H1 (cell line): ENCODE results near the gene TRPC4. TPM values are rescaled to one million over a fixed set of nuclear protein-coding genes. Genes with fewer than 3 reads are reported as not detected.

Source experiments
- CTCF ChIA-PET: fragments of 300-600 bp; sonication (Branson Sonifier 250); formaldehyde crosslinking; loops from one replicate; lab custom pipeline; 2021; ENCODE audit not compliant: partially characterized antibody; lab: Charles Lee
- POLR2A ChIA-PET: fragments of 300-600 bp; sonication (Branson Sonifier 250); formaldehyde crosslinking; loops from one replicate; lab custom pipeline; 2021; ENCODE audit warnings: inconsistent platforms; ENCODE audit not compliant: partially characterized antibody; lab: Charles Lee
- DNase-seq, 2 experiments: peaks; one replicate each; pipeline versions ENCODE4 v3.0.0 to v3.0.0-alpha.2; 2010 to 2022; ENCODE audit warnings: low spot score in 2 of 2, low read depth in 1 of 2, mixed read lengths in 1 of 2
- FAIRE-seq: peaks from 2 replicates; lab custom pipeline; 2011; peaks lifted over from hg19 to GRCh38; lab: Jason Lieb, UNC
- H2AFZ ChIP-seq: 2 replicates; pipeline ENCODE4 v1.8.1; 2012; ENCODE audit warnings: low read length, inconsistent platforms
- H2AK5ac ChIP-seq: 2 replicates; pipeline ENCODE4 v1.6.1; 2013; ENCODE audit warnings: low read depth, low read length
- H2BK120ac ChIP-seq: replicated peaks from 2 replicates; pipeline ENCODE3; 2013; ENCODE audit warnings: low read depth, low read length, inconsistent platforms
- H2BK12ac ChIP-seq: 2 replicates; pipeline ENCODE4 v1.6.1; 2013; ENCODE audit warnings: low read depth, low read length
- H2BK15ac ChIP-seq: 2 replicates; pipeline ENCODE4 v1.6.1; 2013; ENCODE audit warnings: low read length
- H2BK20ac ChIP-seq: 2 replicates; pipeline ENCODE4 v1.6.1; 2013; ENCODE audit warnings: low read length
- H2BK5ac ChIP-seq: 2 replicates; pipeline ENCODE4 v1.6.1; 2013; ENCODE audit warnings: low read depth, low read length
- H3K14ac ChIP-seq: 2 replicates; pipeline ENCODE4 v1.6.1; 2013; ENCODE audit warnings: inconsistent platforms; ENCODE audit not compliant: insufficient read length
- H3K18ac ChIP-seq: 2 replicates; pipeline ENCODE4 v1.6.1; 2013; ENCODE audit warnings: low read length; ENCODE audit errors: extremely low read depth
- H3K23ac ChIP-seq: 2 replicates; pipeline ENCODE4 v1.6.1; 2013; ENCODE audit warnings: inconsistent platforms; ENCODE audit not compliant: insufficient read length
- H3K23me2 ChIP-seq: 2 replicates; pipeline ENCODE4 v1.6.1; 2013; ENCODE audit warnings: low read depth, low read length
- H3K27ac ChIP-seq: 2 replicates; pipeline ENCODE4 v1.6.1; 2011; ENCODE audit warnings: low read depth, low read length, inconsistent platforms
- H3K27me3 ChIP-seq, 4 experiments: replicated peaks in 1 of 4; 1 replicate in 1 of 4; 2 replicates in 3 of 4; pipeline versions ENCODE4 v1.6.1 to v1.8.1; 2011 to 2013; ENCODE audit warnings: low read length in 3 of 4, mild to moderate bottlenecking in 3 of 4, inconsistent platforms in 2 of 4, mixed read lengths in 2 of 4, moderate library complexity in 1 of 4; ENCODE audit not compliant: control insufficient read depth in 3 of 4, insufficient read depth in 3 of 4; ENCODE audit errors: extremely low read depth in 1 of 4
- H3K36me3 ChIP-seq, 4 experiments: 2 replicates each; pipeline versions ENCODE4 v1.6.1 to v1.8.1; 2011 to 2013; ENCODE audit warnings: mild to moderate bottlenecking in 4 of 4, low read length in 3 of 4, moderate library complexity in 2 of 4, control low read depth in 1 of 4, inconsistent platforms in 1 of 4; ENCODE audit not compliant: insufficient read depth in 4 of 4, control insufficient read depth in 2 of 4
- H3K4ac ChIP-seq: replicated peaks from 2 replicates; pipeline ENCODE3; 2013; ENCODE audit warnings: low read length, low read depth, mixed read lengths, inconsistent platforms; ENCODE audit not compliant: insufficient read length
- H3K4me1 ChIP-seq, 4 experiments: replicated peaks in 1 of 4; 1 replicate in 1 of 4; 2 replicates in 3 of 4; pipeline versions ENCODE4 v1.6.1 to v1.8.1; 2011 to 2013; ENCODE audit warnings: low read length in 3 of 4, inconsistent platforms in 2 of 4, mixed read lengths in 1 of 4; ENCODE audit not compliant: insufficient read depth in 4 of 4, control insufficient read depth in 3 of 4
- H3K4me2 ChIP-seq, 2 experiments: 2 replicates each; pipeline versions ENCODE4 v1.6.1 to v1.8.1; 2011 to 2013; ENCODE audit warnings: low read depth in 2 of 2, low read length in 2 of 2, control low read depth in 1 of 2, inconsistent platforms in 1 of 2, mild to moderate bottlenecking in 1 of 2; ENCODE audit not compliant: insufficient read depth in 1 of 2
- H3K4me3 ChIP-seq, 4 experiments: fragments of 200-600, 300-600 bp in 1 of 4; sonication (generic), shearing (Covaris generic), sonication (Bioruptor Twin) in 1 of 4; 2 replicates each; pipeline versions ENCODE4 v1.5.1 to v1.8.1; 2011 to 2016; ENCODE audit warnings: low read length in 4 of 4, low read depth in 3 of 4, control low read depth in 2 of 4, inconsistent platforms in 2 of 4, mild to moderate bottlenecking in 2 of 4, mixed read lengths in 1 of 4, moderate library complexity in 1 of 4; ENCODE audit not compliant: insufficient read depth in 2 of 4; ENCODE audit errors: extremely low read depth in 1 of 4
- H3K56ac ChIP-seq: replicated peaks from 2 replicates; pipeline ENCODE3; 2013; ENCODE audit warnings: low read depth, mild to moderate bottlenecking, mixed read lengths, low read length, inconsistent platforms; ENCODE audit not compliant: insufficient read length
- H3K79me1 ChIP-seq: 2 replicates; pipeline ENCODE4 v1.6.1; 2013; ENCODE audit warnings: low read depth, low read length, control low read depth
- H3K79me2 ChIP-seq, 2 experiments: 2 replicates each; pipeline versions ENCODE4 v1.6.1 to v1.8.1; 2012 to 2013; ENCODE audit warnings: low read length in 2 of 2, mild to moderate bottlenecking in 2 of 2, inconsistent platforms in 1 of 2; ENCODE audit not compliant: insufficient read depth in 2 of 2, control insufficient read depth in 1 of 2
- H3K9ac ChIP-seq, 4 experiments: replicated peaks in 1 of 4; 1 replicate in 1 of 4; 2 replicates in 3 of 4; pipeline versions ENCODE4 v1.6.1 to v1.8.1; 2011 to 2013; ENCODE audit warnings: low read depth in 3 of 4, low read length in 3 of 4, control low read depth in 2 of 4, mild to moderate bottlenecking in 2 of 4, moderate library complexity in 2 of 4, inconsistent platforms in 1 of 4; ENCODE audit errors: extremely low read depth in 1 of 4
- H3K9me3 ChIP-seq, 2 experiments: 2 replicates each; pipeline versions ENCODE4 v1.6.1 to v1.8.1; 2012 to 2013; ENCODE audit warnings: mild to moderate bottlenecking in 2 of 2, moderate library complexity in 2 of 2, control low read depth in 1 of 2, inconsistent platforms in 1 of 2, low read depth in 1 of 2, low read length in 1 of 2, mixed read lengths in 1 of 2; ENCODE audit not compliant: insufficient read depth in 2 of 2
- H4K20me1 ChIP-seq, 2 experiments: replicated peaks in 1 of 2; 2 replicates each; pipeline versions ENCODE3 to v1.8.1; 2011 to 2013; ENCODE audit warnings: inconsistent platforms in 2 of 2, low read length in 2 of 2, mild to moderate bottlenecking in 1 of 2; ENCODE audit not compliant: insufficient read depth in 2 of 2, control insufficient read depth in 1 of 2
- H4K5ac ChIP-seq: 2 replicates; pipeline ENCODE4 v1.6.1; 2013; ENCODE audit warnings: low read length, low read depth, mixed read lengths, inconsistent platforms; ENCODE audit not compliant: insufficient read length
- H4K8ac ChIP-seq: 2 replicates; pipeline ENCODE4 v1.8.0; 2013; ENCODE audit warnings: mild to moderate bottlenecking, moderate library complexity, low read length, inconsistent platforms; ENCODE audit not compliant: insufficient read depth; ENCODE audit errors: extremely low read depth
- H4K91ac ChIP-seq: replicated peaks from 2 replicates; pipeline ENCODE3; 2013; ENCODE audit warnings: low read length, mixed read lengths, inconsistent platforms; ENCODE audit not compliant: insufficient read length
- CEBPB ChIP-seq: IDR thresholded peaks from 2 replicates; pipeline ENCODE4 v1.6.1; 2012; ENCODE audit warnings: low read depth, low read length
- CHD1 ChIP-seq: IDR thresholded peaks from 2 replicates; pipeline ENCODE4 v1.6.1; 2012; ENCODE audit warnings: low read depth, low read length, improper control_type of control experiment
- CHD2 ChIP-seq: IDR thresholded peaks from 2 replicates; pipeline ENCODE4 v1.6.1; 2012; ENCODE audit warnings: low read length, improper control_type of control experiment
- CREB1 ChIP-seq: IDR thresholded peaks from 2 replicates; pipeline ENCODE4 v1.6.1; 2012; ENCODE audit warnings: inconsistent platforms
- EZH2 ChIP-seq: fragments of 200-600 bp; sonication (generic); IDR thresholded peaks from 2 replicates; pipeline ENCODE4 v1.7.1; 2012; ENCODE audit warnings: low read depth, mild to moderate bottlenecking, moderate library complexity, low read length, inconsistent platforms; ENCODE audit not compliant: severe bottlenecking
- POLR2A ChIP-seq, 2 experiments: IDR thresholded peaks; 1 replicate in 1 of 2; 2 replicates in 1 of 2; pipeline ENCODE4 v1.6.1; 2011; ENCODE audit warnings: low read depth in 2 of 2, low read length in 2 of 2, mild to moderate bottlenecking in 2 of 2; ENCODE audit errors: control extremely low read depth in 1 of 2
- WGBS, 2 experiments: shearing (Covaris generic) in 1 of 2; methylation state at CpG; one replicate each; pipeline versions ENCODE4 v1.1.6 to v1.1.7; 2013 to 2015; ENCODE audit warnings: low lambda C conversion rate in 2 of 2, mixed read lengths in 2 of 2, inconsistent platforms in 1 of 2, low coverage in 1 of 2, missing lambda C conversion rate in 1 of 2; ENCODE audit not compliant: insufficient replicate concordance in 2 of 2, insufficient coverage in 1 of 2, insufficient read length in 1 of 2; ENCODE audit errors: extremely low coverage in 1 of 2, missing lambda C conversion rate in 1 of 2; 5-methylcytosine and 5-hydroxymethylcytosine counted together
- polyA plus RNA-seq, 7 experiments: library from polyadenylated mRNA; depleted of rRNA in 3 of 7; stranded (reverse) in 5 of 7; unstranded in 2 of 7; fragments of >200 nt in 5 of 7; fragments of 200-250 nt in 2 of 7; gene quantifications; 1 replicate in 5 of 7; 2 replicates in 1 of 7; 4 replicates in 1 of 7; pipeline versions ENCODE4 v1.2.1 to v1.2.3, GENCODE V29; 2011 to 2013; ENCODE audit warnings: missing spikeins in 2 of 7, mixed read lengths in 2 of 7
- total RNA-seq: library from RNA; stranded (reverse); fragmentation: NEBNext Ultra II Directional; extraction: Animal tissue kit (Norgen Biotek cat#: 25700); gene quantifications from 2 replicates; pipeline ENCODE4 v1.2.1, GENCODE V29; 2021
- TF ChIP-seq, protein P1 (sequence below): IDR thresholded peaks from 2 replicates; pipeline ENCODE4 v1.6.1; 2012; ENCODE audit warnings: inconsistent platforms

The TRPC4 gene
- total and polyA plus RNA-seq, 2 of the 8 experiments (the other 6 are each of a cell fraction or from before 2014, with no cell fraction given) = 12.3 to 14.7 TPM

- H3K9me3 ChIP-seq = no peaks in the 10 kb centered on the region
- no peak overlapping the region for H3K18ac ChIP-seq
- no peaks in the 10 kb centered on the region for H3K23me2 ChIP-seq
- no peak for DNase-seq
- H2BK5ac ChIP-seq = no peak overlapping the region
- H3K4ac ChIP-seq = no peak overlapping the region
- no peaks in the 10 kb centered on the region for H3K79me2 ChIP-seq
- H3K56ac ChIP-seq = no peak overlapping the region
- H3K4me1 ChIP-seq = peaks cover 0 to 9% (median 1%) of the 10 kb centered on the region in 4 experiments; a peak in 2 of 7 replicates
- no peak overlapping the region for H4K5ac ChIP-seq
- no peak overlapping the region for H3K14ac ChIP-seq
- H4K91ac ChIP-seq = no peak overlapping the region
- H2BK120ac ChIP-seq = no peak overlapping the region
- WGBS, 2 experiments = 81% methylated on average over 2 of the region's 2 CpGs; no CpG with 5 or more reads in 1 of the 2 experiments
- H4K8ac ChIP-seq = no peak overlapping the region
- CTCF ChIA-PET = interaction anchor here (0.6 to 1.7 kb wide), 2 partner anchors 38 to 93 kb away, joined by 4 to 5 read pairs; no protein-coding TSS in a partner anchor
- no peak overlapping the region for H3K27ac ChIP-seq
- H3K23ac ChIP-seq = no peak overlapping the region
- H3K9ac ChIP-seq = no peak overlapping the region
- H2AFZ ChIP-seq = no peak overlapping the region
- H2BK12ac ChIP-seq = no peak overlapping the region
- no peaks in the 10 kb centered on the region for H3K79me1 ChIP-seq
- no peaks in the 10 kb centered on the region for H3K36me3 ChIP-seq
- no peaks in the 10 kb centered on the region for H3K27me3 ChIP-seq
- no peak overlapping the region for H3K4me3 ChIP-seq
- H2AK5ac ChIP-seq = no peak overlapping the region
- H2BK15ac ChIP-seq = no peak overlapping the region
- TF ChIP-seq EZH2 = no peak
- no peak for TF ChIP-seq CEBPB
- TF ChIP-seq, protein P1, sequence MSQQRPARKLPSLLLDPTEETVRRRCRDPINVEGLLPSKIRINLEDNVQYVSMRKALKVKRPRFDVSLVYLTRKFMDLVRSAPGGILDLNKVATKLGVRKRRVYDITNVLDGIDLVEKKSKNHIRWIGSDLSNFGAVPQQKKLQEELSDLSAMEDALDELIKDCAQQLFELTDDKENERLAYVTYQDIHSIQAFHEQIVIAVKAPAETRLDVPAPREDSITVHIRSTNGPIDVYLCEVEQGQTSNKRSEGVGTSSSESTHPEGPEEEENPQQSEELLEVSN = no peak
- no peak for TF ChIP-seq CHD1
- TF ChIP-seq POLR2A (IDR thresholded peaks at IDR 0.05; ENCODE audit: control extremely low read depth in 1 of 2, low read depth in 2 of 2, low read length in 2 of 2) = no peak
- no peak for TF ChIP-seq CHD2
- no peak for TF ChIP-seq CREB1
- no peak for FAIRE-seq
- no peaks in the 10 kb centered on the region for H4K20me1 ChIP-seq
- H2BK20ac ChIP-seq = no peak overlapping the region
- H3K4me2 ChIP-seq = no peak overlapping the region
- POLR2A ChIA-PET = no interaction called here
These were observed 270.1 kb downstream of the TRPC4 start for GRCh38 chr13:37599519-37599918.
